GM12878 (cell line): ENCODE results near the gene MTHFD1L.

Source experiments
- CBX5 ChIP-seq: sonication (generic); IDR thresholded peaks from 2 replicates; pipeline ENCODE4 v1.6.1; 2016; ENCODE audit warnings: low read depth, moderate library complexity, mild to moderate bottlenecking, inconsistent platforms
- CTCF ChIP-seq, 3 experiments: IDR thresholded peaks in 2 of 3; conservative IDR thresholded peaks in 1 of 3; 2 replicates each; pipeline ENCODE4 v1.5.1; 2011; ENCODE audit warnings: low read depth in 3 of 3, low read length in 3 of 3, mild to moderate bottlenecking in 3 of 3, control low read depth in 2 of 3, moderate library complexity in 2 of 3, inconsistent platforms in 1 of 3, mixed read lengths in 1 of 3; ENCODE audit not compliant: control insufficient read depth in 2 of 3, insufficient read depth in 1 of 3; ENCODE audit errors: extremely low read depth in 1 of 3
- EGR1 ChIP-seq, 2 experiments: IDR thresholded peaks; 1 replicate in 1 of 2; 2 replicates in 1 of 2; pipeline ENCODE4 v1.6.1; 2011 to 2012; ENCODE audit warnings: low read depth in 2 of 2, low read length in 2 of 2, borderline replicate concordance in 1 of 2, mild to moderate bottlenecking in 1 of 2, moderate library complexity in 1 of 2
- EZH2 ChIP-seq: IDR thresholded peaks from 2 replicates; pipeline ENCODE4 v1.6.1; 2012; ENCODE audit warnings: low read depth, mild to moderate bottlenecking, control low read depth, inconsistent platforms, low read length, borderline replicate concordance; ENCODE audit not compliant: control insufficient read depth
- POLR2AphosphoS5 ChIP-seq: IDR thresholded peaks from 2 replicates; pipeline ENCODE4 v1.6.1; 2011; ENCODE audit warnings: mild to moderate bottlenecking, low read length, inconsistent platforms
- RAD21 ChIP-seq: IDR thresholded peaks from 2 replicates; pipeline ENCODE4 v1.6.1; 2011; ENCODE audit warnings: mild to moderate bottlenecking, low read depth, low read length, moderate library complexity; ENCODE audit not compliant: insufficient read depth
- SREBF2 ChIP-seq: IDR thresholded peaks from 2 replicates; pipeline ENCODE4 v1.6.1; 2012; ENCODE audit warnings: mild to moderate bottlenecking, low read length
- TCF12 ChIP-seq: IDR thresholded peaks from 2 replicates; pipeline ENCODE4 v1.6.1; 2011; ENCODE audit warnings: low read depth, mild to moderate bottlenecking, low read length
- TF ChIP-seq, protein P1 (sequence below): IDR thresholded peaks from 2 replicates; pipeline ENCODE4 v1.6.1; 2011; ENCODE audit warnings: low read depth, low read length, improper control_type of control experiment, borderline replicate concordance

DNA sequence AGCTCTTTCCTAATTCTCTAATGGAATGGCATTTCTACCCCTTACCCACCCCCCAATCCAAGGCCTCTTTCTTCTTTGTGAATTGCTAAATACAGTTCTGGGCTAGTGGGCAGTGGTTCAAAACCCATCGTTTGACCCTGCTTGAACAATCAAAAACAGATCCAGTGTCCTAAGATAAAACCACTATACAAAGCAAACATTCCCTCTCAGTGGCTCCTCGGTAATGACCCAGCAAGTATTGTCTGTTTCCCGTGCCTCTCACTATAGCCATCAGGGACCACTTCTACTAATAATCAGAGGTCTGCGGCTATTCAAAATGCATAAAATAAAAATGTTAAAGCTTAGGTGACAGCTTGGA lies 230.7 kb downstream of the MTHFD1L start:
- TF ChIP-seq TCF12 (no peak), CBX5 (no peak), CTCF (IDR thresholded peaks at IDR 0.05 in 2 of 3, conservative IDR thresholded peaks at IDR 0.05 in 1 of 3; ENCODE audit: control insufficient read depth in 2 of 3, extremely low read depth in 1 of 3, insufficient read depth in 1 of 3, low read depth in 3 of 3, low read length in 3 of 3) (no peak), EZH2 (no peak), RAD21 (no peak), SREBF2 (no peak), EGR1 (IDR thresholded peaks at IDR 0.05; ENCODE audit: borderline replicate concordance in 1 of 2, low read depth in 2 of 2, low read length in 2 of 2) (no peak), POLR2AphosphoS5 (no peak)
- TF ChIP-seq, protein P1, sequence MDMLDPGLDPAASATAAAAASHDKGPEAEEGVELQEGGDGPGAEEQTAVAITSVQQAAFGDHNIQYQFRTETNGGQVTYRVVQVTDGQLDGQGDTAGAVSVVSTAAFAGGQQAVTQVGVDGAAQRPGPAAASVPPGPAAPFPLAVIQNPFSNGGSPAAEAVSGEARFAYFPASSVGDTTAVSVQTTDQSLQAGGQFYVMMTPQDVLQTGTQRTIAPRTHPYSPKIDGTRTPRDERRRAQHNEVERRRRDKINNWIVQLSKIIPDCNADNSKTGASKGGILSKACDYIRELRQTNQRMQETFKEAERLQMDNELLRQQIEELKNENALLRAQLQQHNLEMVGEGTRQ = no peak
